ENCODE results near the gene GPLD1.

Gene GPLD1

GRCh38 chr6:24458941-24459340 is 30.4 kb downstream of the GPLD1 start:
- no peak for DNase-seq (ENCODE audit: extremely low read depth in 1 of 2, low read depth in 1 of 2)

GRCh38 chr6:24458134-24458533 is 31.2 kb downstream of the GPLD1 start:
- no peak for DNase-seq (ENCODE audit: extremely low read depth in 1 of 2, low read depth in 1 of 2)

- no peak for DNase-seq (ENCODE audit: extremely low read depth in 1 of 2, low read depth in 1 of 2)
Observed at GRCh38 chr6:24455061-24455460, 34.3 kb downstream of the GPLD1 start.

- DNase-seq (ENCODE audit: extremely low read depth in 1 of 2, low read depth in 1 of 2), result no peak
Observed at GRCh38 chr6:24454452-24454851, 34.9 kb downstream of the GPLD1 start.

GRCh38 chr6:24453921-24454320 is 35.5 kb downstream of the GPLD1 start:
- DNase-seq (ENCODE audit: extremely low read depth in 1 of 2, low read depth in 1 of 2), result no peak

GRCh38 chr6:24451581-24452388 is 37.6 kb downstream of the GPLD1 start:
- DNase-seq (ENCODE audit: extremely low read depth in 1 of 2, low read depth in 1 of 2), result no peak

- DNase-seq (ENCODE audit: extremely low read depth in 1 of 2, low read depth in 1 of 2), result no peak
Observed at GRCh38 chr6:24448828-24449525, 40.4 kb downstream of the GPLD1 start.

GRCh38 chr6:24448396-24448795 is 41.0 kb downstream of the GPLD1 start:
- no peak for DNase-seq (ENCODE audit: extremely low read depth in 1 of 2, low read depth in 1 of 2)

GRCh38 chr6:24446670-24447069 is 42.7 kb downstream of the GPLD1 start:
- no peak for DNase-seq (ENCODE audit: extremely low read depth in 1 of 2, low read depth in 1 of 2)

GRCh38 chr6:24445704-24446103 is 43.7 kb downstream of the GPLD1 start:
- no peak for DNase-seq (ENCODE audit: extremely low read depth in 1 of 2, low read depth in 1 of 2)

- no peak for DNase-seq (ENCODE audit: extremely low read depth in 1 of 2, low read depth in 1 of 2)
Observed at GRCh38 chr6:24444588-24444987, 44.8 kb downstream of the GPLD1 start.

- no peak for DNase-seq (ENCODE audit: extremely low read depth in 1 of 2, low read depth in 1 of 2)
Observed at GRCh38 chr6:24441599-24441904, 47.8 kb downstream of the GPLD1 start.

- no peak for DNase-seq (ENCODE audit: extremely low read depth in 1 of 2, low read depth in 1 of 2)
Observed at GRCh38 chr6:24440897-24441598, 48.3 kb downstream of the GPLD1 start.

- DNase-seq (ENCODE audit: extremely low read depth in 1 of 2, low read depth in 1 of 2), result no peak
Observed at GRCh38 chr6:24439858-24440539, 49.4 kb downstream of the GPLD1 start.

GRCh38 chr6:24436979-24437378 is 52.4 kb downstream of the GPLD1 start:
- DNase-seq (ENCODE audit: extremely low read depth in 1 of 2, low read depth in 1 of 2), result no peak

GRCh38 chr6:24432611-24433010 is 56.8 kb downstream of the GPLD1 start:
- no peak for DNase-seq (ENCODE audit: extremely low read depth in 1 of 2, low read depth in 1 of 2)

- DNase-seq (ENCODE audit: extremely low read depth in 1 of 2, low read depth in 1 of 2), result no peak
Observed at GRCh38 chr6:24431045-24431451, 58.3 kb downstream of the GPLD1 start.

GRCh38 chr6:24430086-24430485 is 59.3 kb downstream of the GPLD1 start:
- no peak for DNase-seq (ENCODE audit: extremely low read depth in 1 of 2, low read depth in 1 of 2)

GRCh38 chr6:24429146-24429545 is 60.2 kb downstream of the GPLD1 start:
- DNase-seq (ENCODE audit: extremely low read depth in 1 of 2, low read depth in 1 of 2), result no peak

GRCh38 chr6:24428615-24429014 is 60.8 kb downstream of the GPLD1 start:
- DNase-seq (ENCODE audit: extremely low read depth in 1 of 2, low read depth in 1 of 2), result no peak

GRCh38 chr6:24426729-24427446 is 62.5 kb downstream of the GPLD1 start:
- no peak for DNase-seq (ENCODE audit: extremely low read depth in 1 of 2, low read depth in 1 of 2)

Measured in stimulated activated CD8-positive, alpha-beta memory T cell treated with anti-CD3 and anti-CD28 coated beads, Interleukin-7, amount 100 ng/mL, for 48 hours (primary cell).